Tibial nerve (tissue), 4 donors: Measurements from ENCODE around the gene MAGEB16. TPM values are rescaled to one million over a fixed set of nuclear protein-coding genes. Genes with fewer than 3 reads are reported as not detected.

Experiments
- DNase-seq, 2 donors: peaks; one replicate each; pipeline ENCODE4 v3.0.0-alpha.2; 2019; ENCODE audit warnings: low spot score in 2 of 2
- H3K27ac ChIP-seq, 4 donors: fragments of 200-600 bp; sonication (generic) in 3 of 4; one replicate each; pipeline ENCODE4 v1.5.1; 2017 to 2019; ENCODE audit warnings: mild to moderate bottlenecking in 1 of 4
- H3K27me3 ChIP-seq, 2 donors: fragments of 200-600 bp; sonication (generic) in 1 of 2; one replicate each; pipeline versions ENCODE4 v1.5.1 to v1.6.0; 2017 to 2019
- H3K36me3 ChIP-seq, 3 donors: fragments of 200-600 bp; sonication (generic); one replicate each; pipeline ENCODE4 v1.5.1; 2018 to 2019
- H3K4me1 ChIP-seq, 4 donors: fragments of 200-600 bp; sonication (generic) in 3 of 4; one replicate each; pipeline ENCODE4 v1.5.1; 2017 to 2019
- H3K4me3 ChIP-seq, 4 donors: fragments of 200-600 bp; sonication (generic) in 3 of 4; one replicate each; pipeline ENCODE4 v1.5.1; 2017 to 2019; ENCODE audit warnings: mild to moderate bottlenecking in 1 of 4, moderate library complexity in 1 of 4
- H3K9me3 ChIP-seq, 4 donors: fragments of 200-600 bp; sonication (generic) in 3 of 4; one replicate each; pipeline ENCODE4 v1.5.1; 2017 to 2019
- CTCF ChIP-seq, 5 experiments: fragments of 200-600 bp in 3 of 5; fragments of 450-650 bp in 2 of 5; sonication (generic) in 3 of 5; IDR thresholded peaks; one replicate each; pipeline ENCODE4 v1.5.1; 2016 to 2019; ENCODE audit warnings: antibody characterized with exemption in 5 of 5, mild to moderate bottlenecking in 3 of 5, moderate library complexity in 2 of 5
- EP300 ChIP-seq, 2 donors: sonication (generic); formaldehyde crosslinking; IDR thresholded peaks; one replicate each; pipeline ENCODE4 v1.6.1; 2017; ENCODE audit warnings: antibody characterized with exemption in 2 of 2, mild to moderate bottlenecking in 1 of 2
- POLR2A ChIP-seq, 2 donors: fragments of 450-650 bp; IDR thresholded peaks; one replicate each; pipeline ENCODE4 v1.6.1; 2017; ENCODE audit warnings: antibody characterized with exemption in 2 of 2, mild to moderate bottlenecking in 2 of 2, moderate library complexity in 2 of 2
- WGBS, 2 donors: methylation state at CpG; one replicate each; pipeline ENCODE4 v1.1.5; 2018; 5-methylcytosine and 5-hydroxymethylcytosine counted together
- total RNA-seq, 4 donors: library from RNA; depleted of rRNA; stranded (reverse); fragments of >200 nt; gene quantifications; one replicate each; pipeline ENCODE4 v1.1.0, GENCODE V29; 2016

MAGEB16 gene
- not detected for total RNA-seq

- TF ChIP-seq POLR2A (IDR thresholded peaks at IDR 0.05), result no peak
- no peak for TF ChIP-seq EP300 (IDR thresholded peaks at IDR 0.05)
- H3K9me3 ChIP-seq, result no peaks in the 10 kb centered on the region
- H3K4me3 ChIP-seq, result no peak within 1 kb of the TSS
- WGBS, 2 donors, result 90 to 97% methylated on average over 9 to 15 of the region's 15 CpGs
- no peaks in the 10 kb centered on the region for H3K4me1 ChIP-seq
- H3K27me3 ChIP-seq, result no peaks in the 10 kb centered on the region
- no peaks in the 10 kb centered on the region for H3K36me3 ChIP-seq
- no peak for DNase-seq
- no peak within 1 kb of the TSS for H3K27ac ChIP-seq
Observed at GRCh38 chrX:35798042-35798441, at the start of gene MAGEB16. MAGEB16 (plus strand) TSS chrX:35798342; CDS start chrX:35802197, 3,855 bp downstream.

- H3K27ac ChIP-seq, result no peak overlapping the region
- WGBS, 2 donors, result 68 to 84% methylated on average over 1 of the region's 1 CpG
- H3K4me1 ChIP-seq, result no peaks in the 10 kb centered on the region
- TF ChIP-seq CTCF (IDR thresholded peaks at IDR 0.05) (no peak), EP300 (IDR thresholded peaks at IDR 0.05) (no peak), POLR2A (IDR thresholded peaks at IDR 0.05) (no peak)
- H3K4me3 ChIP-seq, result no peak overlapping the region
- no peaks in the 10 kb centered on the region for H3K36me3 ChIP-seq
- no peak for DNase-seq
- no peaks in the 10 kb centered on the region for H3K27me3 ChIP-seq
- no peaks in the 10 kb centered on the region for H3K9me3 ChIP-seq
Observed at GRCh38 chrX:35773958-35774564, 24.1 kb upstream of the MAGEB16 start.

- H3K4me3 ChIP-seq, result no peak overlapping the region
- H3K36me3 ChIP-seq, result no peaks in the 10 kb centered on the region
- no peaks in the 10 kb centered on the region for H3K27me3 ChIP-seq
- no peak for TF ChIP-seq EP300 (IDR thresholded peaks at IDR 0.05)
- no peak for TF ChIP-seq POLR2A (IDR thresholded peaks at IDR 0.05)
- TF ChIP-seq CTCF (IDR thresholded peaks at IDR 0.05), result no peak
- no peak for DNase-seq
- H3K9me3 ChIP-seq, result no peaks in the 10 kb centered on the region
- H3K4me1 ChIP-seq, result no peaks in the 10 kb centered on the region
- 87 to 89% methylated on average over 6 of the region's 6 CpGs for WGBS, 2 donors
- no peak overlapping the region for H3K27ac ChIP-seq
Observed at GRCh38 chrX:35785075-35785474, 13.1 kb upstream of the MAGEB16 start.

GRCh38 chrX:35786271-35786670 is 11.9 kb upstream of the MAGEB16 start:
- DNase-seq, result no peak
- Histone ChIP-seq H3K4me3 (no peak overlapping the region), H3K36me3 (no peaks in the 10 kb centered on the region), H3K9me3 (no peaks in the 10 kb centered on the region), H3K27me3 (no peaks in the 10 kb centered on the region), H3K27ac (no peak overlapping the region), H3K4me1 (no peaks in the 10 kb centered on the region)
- no peak for TF ChIP-seq POLR2A (IDR thresholded peaks at IDR 0.05)
- no peak for TF ChIP-seq EP300 (IDR thresholded peaks at IDR 0.05)
- TF ChIP-seq CTCF (IDR thresholded peaks at IDR 0.05), result no peak
- WGBS, 2 donors, result 74 to 80% methylated on average over 2 of the region's 2 CpGs

GRCh38 chrX:35787867-35788266 is 10.3 kb upstream of the MAGEB16 start:
- 69 to 84% methylated on average over 2 of the region's 2 CpGs for WGBS, 2 donors
- H3K4me1 ChIP-seq, result no peaks in the 10 kb centered on the region
- no peak for DNase-seq
- no peaks in the 10 kb centered on the region for H3K36me3 ChIP-seq
- no peaks in the 10 kb centered on the region for H3K27me3 ChIP-seq
- no peak for TF ChIP-seq EP300 (IDR thresholded peaks at IDR 0.05)
- no peak for TF ChIP-seq POLR2A (IDR thresholded peaks at IDR 0.05)
- TF ChIP-seq CTCF (IDR thresholded peaks at IDR 0.05), result no peak
- H3K27ac ChIP-seq, result no peak overlapping the region
- no peaks in the 10 kb centered on the region for H3K9me3 ChIP-seq
- no peak overlapping the region for H3K4me3 ChIP-seq

- Histone ChIP-seq H3K27me3 (no peaks in the 10 kb centered on the region), H3K9me3 (no peaks in the 10 kb centered on the region), H3K4me1 (no peaks in the 10 kb centered on the region), H3K4me3 (no peak overlapping the region), H3K36me3 (no peaks in the 10 kb centered on the region), H3K27ac (no peak overlapping the region)
- TF ChIP-seq POLR2A (IDR thresholded peaks at IDR 0.05), result no peak
- TF ChIP-seq CTCF (IDR thresholded peaks at IDR 0.05), result no peak
- TF ChIP-seq EP300 (IDR thresholded peaks at IDR 0.05), result no peak
- DNase-seq, result no peak
- 70 to 72% methylated on average over 5 of the region's 5 CpGs for WGBS, 2 donors
Observed at GRCh38 chrX:35800474-35800873, 2.3 kb downstream of the MAGEB16 start.
